T-helper 2 cell treated with Interferon-gamma antibody and Interleukin-4, amounts not matched to agents 5 μg/mL and 100 μg/mL, for 36 hours (primary cell): Measurements from ENCODE around the gene RAB31.

Experiments used
- DNase-seq: peaks from one replicate; pipeline ENCODE4 v3.0.0; 2021; ENCODE audit warnings: low spot score
- H3K27ac Mint-ChIP-seq: one replicate; pipeline ENCODE4 v1.8.0; 2021; ENCODE audit warnings: mild to moderate bottlenecking, mixed read lengths
- H3K27me3 Mint-ChIP-seq: one replicate; pipeline ENCODE4 v1.8.0; 2021; ENCODE audit warnings: low read depth, mixed read lengths
- H3K36me3 Mint-ChIP-seq: one replicate; pipeline ENCODE4 v1.8.0; 2021; ENCODE audit warnings: low read depth, mixed read lengths
- H3K4me1 Mint-ChIP-seq: one replicate; pipeline ENCODE4 v1.8.0; 2021; ENCODE audit warnings: low read depth, mixed read lengths
- H3K4me3 Mint-ChIP-seq: one replicate; pipeline ENCODE4 v1.8.0; 2022; ENCODE audit warnings: mild to moderate bottlenecking, moderate library complexity, mixed read lengths
- H3K9me3 Mint-ChIP-seq: one replicate; pipeline ENCODE4 v1.8.0; 2021; ENCODE audit warnings: mixed read lengths

Gene RAB31

GRCh38 chr18:9683418-9684396, 24.4 kb upstream of the RAB31 start:
- Mint-ChIP-seq H3K4me1 (peaks cover 5% of the 10 kb centered on the region), H3K27me3 (peaks cover 31% of the 10 kb centered on the region), H3K27ac (no peak overlapping the region), H3K4me3 (no peak overlapping the region), H3K9me3 (no peaks in the 10 kb centered on the region), H3K36me3 (no peaks in the 10 kb centered on the region)
- DNase-seq = no peak

- DNase-seq = no peak
- H3K4me3 Mint-ChIP-seq = no peak overlapping the region
Observed at GRCh38 chr18:9684881-9685614, 23.1 kb upstream of the RAB31 start.

GRCh38 chr18:9685615-9685890, 22.5 kb upstream of the RAB31 start:
- H3K36me3 Mint-ChIP-seq = no peaks in the 10 kb centered on the region

More at GRCh38 chr18:9684881-9685614, 23.1 kb upstream of the RAB31 start:
- Mint-ChIP-seq H3K4me1 (peaks cover 5% of the 10 kb centered on the region), H3K27me3 (peaks cover 31% of the 10 kb centered on the region), H3K36me3 (no peaks in the 10 kb centered on the region), H3K27ac (no peak overlapping the region), H3K9me3 (no peaks in the 10 kb centered on the region)

GRCh38 chr18:9688036-9688741, 19.9 kb upstream of the RAB31 start:
- no peaks in the 10 kb centered on the region for H3K9me3 Mint-ChIP-seq
- no peak overlapping the region for H3K4me3 Mint-ChIP-seq
- H3K4me1 Mint-ChIP-seq = peaks cover 5% of the 10 kb centered on the region
- no peak for DNase-seq
- no peak overlapping the region for H3K27ac Mint-ChIP-seq
- peaks cover 15% of the 10 kb centered on the region for H3K27me3 Mint-ChIP-seq
- H3K36me3 Mint-ChIP-seq = no peaks in the 10 kb centered on the region

More at GRCh38 chr18:9685615-9685890, 22.5 kb upstream of the RAB31 start:
- Mint-ChIP-seq H3K27me3 (peaks cover 31% of the 10 kb centered on the region), H3K4me3 (no peak overlapping the region), H3K4me1 (peaks cover 5% of the 10 kb centered on the region), H3K9me3 (no peaks in the 10 kb centered on the region), H3K27ac (no peak overlapping the region)
- DNase-seq = no peak

GRCh38 chr18:9689253-9689652, 18.8 kb upstream of the RAB31 start:
- DNase-seq = no peak
- Mint-ChIP-seq H3K27ac (no peak overlapping the region), H3K27me3 (peaks cover 10% of the 10 kb centered on the region), H3K36me3 (no peaks in the 10 kb centered on the region), H3K9me3 (no peaks in the 10 kb centered on the region), H3K4me1 (peaks cover 5% of the 10 kb centered on the region), H3K4me3 (no peak overlapping the region)

- Mint-ChIP-seq H3K27ac (no peak overlapping the region), H3K9me3 (no peaks in the 10 kb centered on the region)
Observed at GRCh38 chr18:9690418-9691188, 17.5 kb upstream of the RAB31 start.

GRCh38 chr18:9691235-9691634, 16.9 kb upstream of the RAB31 start:
- Mint-ChIP-seq H3K4me1 (peaks cover 5% of the 10 kb centered on the region), H3K27ac (no peak overlapping the region), H3K9me3 (no peaks in the 10 kb centered on the region), H3K27me3 (peaks cover 15% of the 10 kb centered on the region), H3K4me3 (no peak overlapping the region), H3K36me3 (no peaks in the 10 kb centered on the region)
- DNase-seq = no peak

More at GRCh38 chr18:9690418-9691188, 17.5 kb upstream of the RAB31 start:
- H3K4me1 Mint-ChIP-seq = no peaks in the 10 kb centered on the region
- H3K27me3 Mint-ChIP-seq = peaks cover 15% of the 10 kb centered on the region
- DNase-seq = no peak
- H3K36me3 Mint-ChIP-seq = no peaks in the 10 kb centered on the region
- no peak overlapping the region for H3K4me3 Mint-ChIP-seq

- Mint-ChIP-seq H3K4me1 (peaks cover 6% of the 10 kb centered on the region), H3K9me3 (no peaks in the 10 kb centered on the region), H3K4me3 (no peak overlapping the region), H3K27me3 (peaks cover 32% of the 10 kb centered on the region), H3K27ac (no peak overlapping the region), H3K36me3 (no peaks in the 10 kb centered on the region)
- no peak for DNase-seq
Observed at GRCh38 chr18:9694174-9694573, 13.9 kb upstream of the RAB31 start.

GRCh38 chr18:9694952-9695495, 13.1 kb upstream of the RAB31 start:
- Mint-ChIP-seq H3K9me3 (no peaks in the 10 kb centered on the region), H3K36me3 (no peaks in the 10 kb centered on the region), H3K4me1 (peaks cover 6% of the 10 kb centered on the region), H3K27ac (no peak overlapping the region), H3K27me3 (peaks cover 34% of the 10 kb centered on the region), H3K4me3 (no peak overlapping the region)
- DNase-seq = no peak

- Mint-ChIP-seq H3K36me3 (no peaks in the 10 kb centered on the region), H3K4me1 (peaks cover 6% of the 10 kb centered on the region), H3K27ac (no peak overlapping the region), H3K9me3 (no peaks in the 10 kb centered on the region), H3K4me3 (no peak overlapping the region), H3K27me3 (peaks cover 36% of the 10 kb centered on the region)
- no peak for DNase-seq
Observed at GRCh38 chr18:9695605-9696004, 12.5 kb upstream of the RAB31 start.

- DNase-seq = no peak
- H3K4me3 Mint-ChIP-seq = no peak overlapping the region
- H3K36me3 Mint-ChIP-seq = no peaks in the 10 kb centered on the region
- no peaks in the 10 kb centered on the region for H3K9me3 Mint-ChIP-seq
- H3K4me1 Mint-ChIP-seq = peaks cover 6% of the 10 kb centered on the region
- peaks cover 35% of the 10 kb centered on the region for H3K27me3 Mint-ChIP-seq
- H3K27ac Mint-ChIP-seq = no peak overlapping the region
Observed at GRCh38 chr18:9696112-9696511, 12.0 kb upstream of the RAB31 start.

- Mint-ChIP-seq H3K4me1 (peaks cover 6% of the 10 kb centered on the region), H3K9me3 (no peaks in the 10 kb centered on the region), H3K36me3 (no peaks in the 10 kb centered on the region), H3K4me3 (no peak overlapping the region), H3K27me3 (peaks cover 35% of the 10 kb centered on the region), H3K27ac (no peak overlapping the region)
- DNase-seq = no peak
Observed at GRCh38 chr18:9696701-9697100, 11.4 kb upstream of the RAB31 start.

GRCh38 chr18:9697121-9697520, 11.0 kb upstream of the RAB31 start:
- peaks cover 39% of the 10 kb centered on the region for H3K27me3 Mint-ChIP-seq
- H3K36me3 Mint-ChIP-seq = no peaks in the 10 kb centered on the region
- no peak overlapping the region for H3K27ac Mint-ChIP-seq
- no peaks in the 10 kb centered on the region for H3K9me3 Mint-ChIP-seq
- no peak for DNase-seq
- H3K4me1 Mint-ChIP-seq = peaks cover 6% of the 10 kb centered on the region
- no peak overlapping the region for H3K4me3 Mint-ChIP-seq
